GM18511 (cell line): ENCODE measurements around the gene HS3ST2.
"Not testable (repeated sequence)": the region's sequence is repeated elsewhere in the genome, so short reads cannot be mapped to it uniquely, and the experiment has no call there.

Source experiments
- ATAC-seq: cut with Tn5 transposase; IDR thresholded peaks from one replicate; pipeline ENCODE4 v1.9.1; 2021; ENCODE audit warnings: mild to moderate bottlenecking, moderate library complexity; ENCODE audit not compliant: unreplicated experiment

The HS3ST2 gene

DNA sequence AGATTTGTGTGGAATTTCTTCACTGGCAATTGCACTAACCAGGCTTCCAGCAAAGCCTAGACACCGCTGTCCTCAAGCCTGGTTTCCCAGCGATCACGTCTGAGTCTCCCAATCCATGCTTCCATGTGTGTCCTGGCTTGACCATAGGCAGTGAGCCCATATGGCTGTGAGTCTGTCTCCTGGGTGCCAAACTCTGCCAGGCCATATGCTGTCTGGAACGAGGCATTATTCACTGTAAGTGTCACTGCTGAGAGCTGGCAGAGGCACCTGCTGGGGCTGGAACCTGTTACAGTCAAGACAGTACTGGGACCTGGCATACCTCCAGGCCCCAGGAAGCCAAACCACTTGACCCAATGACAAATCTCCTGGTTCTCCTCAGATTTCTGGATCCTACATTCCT, 60.4 kb downstream of the HS3ST2 start:
- ATAC-seq: no peak

DNA sequence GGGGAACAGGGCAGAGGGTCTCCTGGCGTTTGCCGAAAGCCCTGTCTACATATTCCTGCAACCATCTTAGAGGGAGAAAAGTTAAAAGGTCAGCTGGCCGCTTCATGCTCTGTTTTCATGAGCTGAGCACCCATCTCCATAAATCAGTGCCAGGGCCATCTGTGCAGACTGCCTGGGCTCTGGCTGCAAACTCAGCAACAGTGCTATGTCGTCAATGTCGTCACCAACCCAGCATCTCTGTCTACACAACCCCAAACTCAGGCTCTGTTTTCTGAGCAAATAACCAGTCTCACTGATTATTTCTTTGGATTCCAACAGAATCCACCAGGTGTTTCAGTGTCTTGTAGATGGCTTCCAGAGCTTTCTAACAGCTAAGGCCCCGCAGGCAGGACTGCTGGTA, 65.0 kb downstream of the HS3ST2 start:
- no peak for ATAC-seq

DNA sequence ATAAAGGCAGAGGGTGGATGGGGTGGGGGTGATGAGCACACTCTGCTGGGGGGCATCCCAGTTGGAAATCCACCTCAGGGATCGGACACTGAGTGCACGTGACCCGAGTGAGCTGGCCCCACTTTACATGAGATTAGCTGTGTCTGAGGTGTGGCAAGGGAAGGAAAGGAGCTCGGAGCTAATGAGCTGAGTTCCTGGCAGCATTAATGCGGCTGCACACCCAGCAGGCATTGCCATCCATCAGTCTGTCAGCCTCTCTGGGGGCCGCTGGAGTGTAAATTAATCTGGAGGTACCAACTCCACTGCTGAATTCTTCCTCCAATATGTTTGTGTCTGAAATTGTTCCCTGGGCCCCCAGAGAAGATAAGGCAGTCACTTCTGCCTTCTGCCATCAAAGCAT, 65.5 kb downstream of the HS3ST2 start:
- no peak for ATAC-seq

DNA sequence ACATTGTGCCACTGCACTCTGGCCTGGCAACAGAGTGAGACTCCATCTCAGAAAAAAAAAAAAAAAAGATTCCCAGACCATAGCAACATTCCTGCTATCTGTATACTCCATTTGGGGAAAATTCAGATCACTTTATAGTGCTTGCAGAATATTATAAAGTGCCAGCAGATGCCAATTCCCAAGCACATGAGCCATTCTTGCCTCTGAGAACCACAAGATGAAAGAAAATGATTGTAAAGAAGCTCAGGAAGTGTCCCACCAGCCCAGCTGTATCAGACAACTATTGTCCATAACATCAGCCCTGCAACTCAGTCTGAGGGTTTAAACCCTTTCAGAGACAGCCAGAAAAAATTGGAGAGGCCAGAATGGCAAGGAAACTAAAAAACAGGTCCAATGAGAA, 69.0 kb downstream of the HS3ST2 start:
- no peak for ATAC-seq

DNA sequence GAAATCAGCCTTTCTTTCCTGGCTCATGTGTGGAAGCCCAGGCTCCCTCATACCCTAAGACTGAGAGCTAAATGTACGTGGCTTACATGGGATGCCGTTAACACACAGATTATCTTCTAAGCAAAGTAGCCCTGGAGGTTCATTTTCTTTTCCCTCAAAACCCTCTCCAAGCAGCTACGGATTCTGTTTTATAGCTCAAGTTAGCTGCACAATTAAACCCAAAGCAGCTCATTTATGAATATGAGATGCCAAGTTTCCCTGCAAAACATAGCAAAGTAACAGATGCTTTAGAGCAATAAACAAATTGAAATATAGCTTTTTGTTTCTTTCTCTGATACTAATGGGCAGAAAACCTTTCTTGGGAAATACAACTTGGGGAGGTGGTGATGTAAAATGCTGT, 72.0 kb downstream of the HS3ST2 start:
- ATAC-seq: no peak

DNA sequence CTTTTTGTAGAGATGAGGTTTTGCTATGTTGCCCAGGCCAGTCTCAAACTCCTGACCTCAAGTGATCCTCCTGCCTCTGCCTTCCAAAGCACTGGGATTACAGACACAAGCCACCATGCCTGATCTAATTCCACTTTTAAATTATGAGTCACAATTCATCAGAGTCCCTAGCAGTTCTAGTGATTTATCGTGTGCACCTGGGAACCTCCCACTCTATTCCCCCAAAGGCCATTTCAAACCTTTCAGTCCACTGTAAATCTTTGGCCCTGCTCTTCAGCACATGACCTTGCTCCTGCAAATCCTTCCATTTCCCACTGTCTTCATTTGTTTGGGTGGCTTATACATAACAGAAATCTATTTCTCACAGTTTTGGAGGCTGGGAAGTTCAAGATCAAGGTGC, 73.0 kb downstream of the HS3ST2 start:
- ATAC-seq: no peak

DNA sequence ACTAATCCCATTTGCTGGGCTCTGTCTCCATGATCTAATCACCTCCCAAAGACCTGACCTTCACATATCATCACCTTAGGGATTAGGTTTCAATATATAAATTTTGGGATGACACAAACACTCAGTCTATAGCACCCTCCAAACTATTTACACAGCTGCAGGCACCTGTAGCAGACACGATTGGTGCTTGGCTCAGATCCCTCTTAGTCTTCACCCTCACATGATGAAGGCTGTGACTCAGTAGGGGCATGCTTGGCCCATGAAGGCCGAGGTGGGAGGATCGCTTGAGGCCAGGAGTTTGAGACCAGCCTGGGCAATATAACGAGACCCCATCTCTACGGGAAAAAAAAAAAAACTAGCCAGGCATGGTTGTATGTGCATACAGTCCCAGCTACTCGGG, 73.5 kb downstream of the HS3ST2 start:
- no peak for ATAC-seq

DNA sequence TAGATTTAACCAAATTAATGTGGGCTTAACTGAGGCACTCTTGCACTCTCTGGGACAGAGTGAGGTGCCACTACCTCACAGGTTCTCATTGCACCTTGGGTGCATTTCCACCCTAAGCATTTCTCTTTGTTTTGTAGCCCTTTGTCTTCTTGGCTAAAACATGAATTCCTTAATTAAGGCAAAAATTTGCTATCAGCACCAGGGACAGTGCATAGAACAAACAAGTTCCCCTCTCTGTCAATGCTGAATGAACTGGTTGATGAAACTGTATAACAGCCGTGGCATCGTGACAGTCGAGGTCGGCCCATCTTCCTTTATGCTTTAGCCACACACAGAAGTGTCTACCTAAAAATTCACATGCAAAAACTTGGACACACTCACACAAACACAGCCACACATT, 74.8 kb downstream of the HS3ST2 start:
- ATAC-seq: no peak

DNA sequence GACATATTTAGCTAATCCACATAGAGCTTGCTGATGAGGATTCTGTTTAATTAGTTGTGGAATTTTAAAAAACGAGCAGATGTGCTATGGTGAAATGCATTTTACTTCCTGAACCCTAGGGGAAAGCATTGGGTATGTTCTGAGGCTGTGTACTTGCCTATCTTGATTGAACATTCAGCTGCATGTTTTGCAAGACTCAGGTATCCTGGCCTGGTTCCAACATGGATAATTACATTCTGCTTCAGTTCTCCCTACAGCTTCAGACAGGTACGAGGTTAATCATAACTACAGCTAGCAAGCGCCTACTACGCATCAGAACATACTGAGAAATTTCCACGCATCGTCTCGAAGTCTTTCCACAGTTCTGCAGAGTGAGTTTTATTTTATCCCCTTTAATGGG, 77.0 kb downstream of the HS3ST2 start:
- ATAC-seq: no peak

DNA sequence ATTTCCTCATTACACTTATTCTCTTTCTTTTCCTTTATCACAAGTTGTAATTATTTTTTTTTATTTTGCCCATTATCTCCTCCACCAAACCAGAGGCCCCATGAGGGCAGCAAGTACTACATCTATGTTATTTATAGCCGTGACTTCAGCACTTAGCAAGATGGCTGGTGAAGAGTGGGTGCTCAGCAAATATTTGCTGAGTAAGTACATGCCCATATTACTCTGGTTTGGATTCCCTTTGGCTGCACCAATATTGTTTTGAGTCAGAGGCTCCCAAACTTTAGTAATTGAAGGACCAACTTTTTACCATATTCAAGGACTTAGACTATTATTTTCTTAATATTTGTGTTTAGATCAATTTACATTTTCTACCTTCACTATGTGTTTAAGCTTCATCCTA, 83.2 kb downstream of the HS3ST2 start:
- ATAC-seq: no peak

DNA sequence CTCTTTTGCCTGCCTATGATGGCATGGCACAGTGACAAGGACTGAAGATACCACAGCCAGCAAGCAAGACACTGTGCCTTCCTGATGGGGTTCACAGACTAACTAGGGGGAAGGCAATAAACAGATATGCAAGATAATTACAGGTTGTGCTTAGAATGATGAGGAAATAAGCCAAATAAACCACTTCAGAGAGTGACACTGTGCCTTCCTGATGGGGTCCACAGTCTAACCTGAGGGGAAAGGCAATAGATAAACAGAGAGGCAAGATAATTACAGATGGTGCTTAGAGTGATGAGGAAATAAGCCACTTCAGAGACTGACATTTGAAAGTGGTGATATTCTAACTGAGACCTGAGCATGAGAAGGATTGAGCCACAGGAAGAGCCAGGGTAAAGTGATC, 84.2 kb downstream of the HS3ST2 start:
- no peak for ATAC-seq

DNA sequence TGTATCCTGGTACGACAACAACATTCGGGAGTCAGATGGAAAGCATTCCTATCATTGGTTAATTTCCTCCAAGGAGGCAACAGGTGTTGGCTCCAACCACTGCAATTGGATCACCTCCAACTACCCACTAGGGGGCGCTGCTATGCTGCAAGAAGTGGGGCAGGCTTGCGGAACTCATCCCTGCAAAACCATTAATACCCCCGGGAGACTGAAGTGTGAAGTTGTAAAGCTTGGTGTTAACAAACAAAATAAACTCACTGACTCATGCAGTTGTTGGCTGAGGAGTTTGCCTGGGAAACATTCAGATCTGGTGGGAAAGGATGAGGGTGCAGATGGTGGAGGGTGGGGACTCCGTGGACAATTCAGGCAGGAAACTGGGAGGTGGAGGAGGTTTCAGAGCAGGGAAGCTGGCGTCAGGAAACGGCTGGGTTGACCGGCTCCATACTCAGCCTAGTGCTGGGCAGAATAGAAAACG, 84.9 kb downstream of the HS3ST2 start:
- ATAC-seq: no peak

DNA sequence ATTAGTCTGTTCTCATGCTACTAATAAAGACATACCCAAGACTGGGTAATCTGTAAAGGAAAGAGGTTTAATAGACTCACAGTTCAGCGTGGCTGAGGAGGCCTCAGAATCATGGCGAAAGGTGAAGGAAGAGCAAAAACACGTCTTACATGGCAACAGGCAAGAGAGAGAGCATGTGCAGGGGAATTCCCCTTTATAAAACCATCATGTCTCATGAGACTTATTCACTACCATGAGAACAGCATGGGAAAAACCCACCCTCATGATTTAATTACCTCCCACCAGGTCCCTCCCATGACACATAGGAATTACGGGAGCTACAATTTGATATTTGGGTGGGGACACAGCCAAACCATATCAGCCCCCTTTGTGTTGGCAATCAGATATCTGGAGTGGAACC, 85.6 kb downstream of the HS3ST2 start:
- ATAC-seq: not testable (repeated sequence)

DNA sequence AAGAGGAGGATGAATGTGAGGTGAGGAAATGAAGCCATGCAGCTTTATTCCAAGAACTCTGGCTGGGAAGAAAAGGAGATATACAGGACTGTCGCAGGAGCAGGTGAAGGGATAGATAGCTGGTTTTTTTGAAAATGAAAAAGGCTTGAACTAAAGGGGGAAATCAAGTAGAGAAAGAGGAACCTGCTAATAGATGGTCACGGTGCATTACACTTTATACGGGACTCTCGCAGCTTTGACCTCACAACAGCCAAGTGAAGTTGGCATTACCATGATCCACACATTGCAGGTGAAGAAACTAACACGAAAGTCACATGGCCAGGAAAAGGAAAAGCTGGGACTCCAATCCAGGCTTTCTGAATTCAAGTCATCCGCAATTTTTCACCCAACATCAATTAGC, 86.9 kb downstream of the HS3ST2 start:
- no peak for ATAC-seq

DNA sequence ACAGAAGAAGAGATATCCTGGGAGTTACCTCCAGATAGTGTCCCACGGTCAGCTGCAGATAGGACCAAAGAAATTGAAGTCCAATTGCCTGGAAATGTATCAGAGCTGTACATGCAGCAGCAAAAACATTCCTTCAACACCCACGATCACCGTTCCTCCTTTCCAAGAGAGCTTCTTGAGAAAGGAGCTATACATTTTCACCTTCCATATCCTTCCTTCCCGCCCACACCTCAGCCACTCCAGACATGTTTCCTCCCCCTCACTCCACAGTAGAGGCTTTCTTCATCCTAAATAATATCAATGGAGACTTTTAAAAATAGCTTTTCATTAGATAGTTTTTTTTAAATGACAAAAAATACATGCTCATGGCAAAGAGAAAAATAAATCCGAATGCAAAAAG, 87.6 kb downstream of the HS3ST2 start:
- ATAC-seq: no peak

DNA sequence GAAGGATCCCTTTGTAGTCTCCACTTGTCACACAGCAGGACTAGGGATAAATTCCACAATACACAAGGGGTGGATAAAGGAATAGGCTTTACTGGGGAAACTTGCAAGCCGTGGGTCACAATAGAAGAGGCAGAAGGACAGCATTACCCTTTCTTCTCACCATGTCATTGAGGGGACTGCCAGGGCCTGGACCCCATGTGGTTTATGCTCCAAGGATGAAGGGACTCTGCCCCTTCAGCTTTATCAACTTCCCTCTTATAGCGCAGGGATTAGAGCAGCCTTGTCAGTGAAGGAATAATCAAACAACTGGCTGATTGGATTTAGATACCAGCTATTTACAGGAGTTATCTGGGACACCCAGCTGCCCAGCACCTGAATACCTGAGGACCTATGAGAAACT, 89.8 kb downstream of the HS3ST2 start:
- no peak for ATAC-seq

DNA sequence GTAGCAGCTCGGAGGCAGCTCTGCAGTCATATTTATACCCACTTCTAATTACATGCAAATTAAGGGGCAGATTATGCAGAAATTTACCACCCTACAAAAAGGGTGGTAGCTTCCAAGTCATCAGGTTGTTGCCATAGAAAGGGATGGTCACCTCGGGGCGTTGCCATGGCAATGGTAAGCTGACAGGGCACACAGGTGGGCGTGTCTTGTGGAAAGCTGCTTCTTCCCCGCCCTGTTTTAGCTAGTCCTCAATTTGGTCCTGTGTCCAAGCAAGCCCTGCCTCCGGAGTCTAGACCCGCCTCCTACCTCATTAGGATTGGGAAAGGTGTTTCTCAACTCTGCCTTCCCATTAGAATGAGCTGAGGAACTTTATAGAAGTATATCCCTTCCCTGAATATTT, 98.7 kb downstream of the HS3ST2 start:
- ATAC-seq: no peak

DNA sequence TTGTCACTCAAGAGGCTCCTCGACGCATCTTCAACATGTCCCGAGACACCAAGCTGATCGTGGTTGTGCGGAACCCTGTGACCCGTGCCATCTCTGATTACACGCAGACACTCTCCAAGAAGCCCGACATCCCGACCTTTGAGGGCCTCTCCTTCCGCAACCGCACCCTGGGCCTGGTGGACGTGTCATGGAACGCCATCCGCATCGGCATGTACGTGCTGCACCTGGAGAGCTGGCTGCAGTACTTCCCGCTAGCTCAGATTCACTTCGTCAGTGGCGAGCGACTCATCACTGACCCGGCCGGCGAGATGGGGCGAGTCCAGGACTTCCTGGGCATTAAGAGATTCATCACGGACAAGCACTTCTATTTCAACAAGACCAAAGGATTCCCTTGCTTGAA, 101.0 kb downstream of the HS3ST2 start:
- ATAC-seq: no peak

DNA sequence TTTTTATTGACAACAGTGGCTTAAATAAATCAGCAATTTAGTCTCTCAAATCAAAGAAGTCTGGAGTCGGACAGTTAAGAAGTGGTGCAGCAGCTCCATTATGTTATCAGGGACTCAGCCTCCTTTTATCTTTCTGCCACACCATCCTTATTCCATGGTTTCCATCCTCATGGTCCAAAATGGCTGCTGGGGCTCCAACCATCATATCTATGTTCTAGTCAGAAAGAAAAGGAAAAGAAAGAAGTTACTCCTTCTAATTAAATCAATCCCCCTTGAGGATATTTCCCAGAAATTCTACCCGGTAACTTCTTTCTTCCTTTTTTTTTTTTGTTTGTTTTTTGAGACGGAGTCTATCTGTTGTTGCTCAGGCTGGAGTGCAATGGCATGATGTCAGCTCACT, 109.5 kb downstream of the HS3ST2 start:
- no peak for ATAC-seq

DNA sequence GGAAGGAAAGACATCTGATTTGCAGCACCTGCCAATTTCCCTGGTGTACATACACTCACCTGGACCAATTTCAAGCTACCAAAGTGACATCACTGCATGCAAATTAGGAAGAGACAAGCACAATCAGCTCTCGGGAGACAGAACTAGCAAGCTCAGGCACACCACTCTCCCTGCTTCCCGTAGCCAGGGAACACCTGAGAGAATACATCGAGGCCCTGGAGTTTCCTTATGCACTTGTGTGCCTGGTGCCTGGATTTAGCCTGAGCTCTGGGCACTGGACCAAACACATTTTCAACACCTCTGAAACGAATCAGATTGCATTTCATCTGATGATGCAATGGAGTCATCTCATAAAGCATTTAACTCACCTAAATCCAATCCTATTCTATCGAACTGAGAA, 110.5 kb downstream of the HS3ST2 start:
- ATAC-seq: no peak

DNA sequence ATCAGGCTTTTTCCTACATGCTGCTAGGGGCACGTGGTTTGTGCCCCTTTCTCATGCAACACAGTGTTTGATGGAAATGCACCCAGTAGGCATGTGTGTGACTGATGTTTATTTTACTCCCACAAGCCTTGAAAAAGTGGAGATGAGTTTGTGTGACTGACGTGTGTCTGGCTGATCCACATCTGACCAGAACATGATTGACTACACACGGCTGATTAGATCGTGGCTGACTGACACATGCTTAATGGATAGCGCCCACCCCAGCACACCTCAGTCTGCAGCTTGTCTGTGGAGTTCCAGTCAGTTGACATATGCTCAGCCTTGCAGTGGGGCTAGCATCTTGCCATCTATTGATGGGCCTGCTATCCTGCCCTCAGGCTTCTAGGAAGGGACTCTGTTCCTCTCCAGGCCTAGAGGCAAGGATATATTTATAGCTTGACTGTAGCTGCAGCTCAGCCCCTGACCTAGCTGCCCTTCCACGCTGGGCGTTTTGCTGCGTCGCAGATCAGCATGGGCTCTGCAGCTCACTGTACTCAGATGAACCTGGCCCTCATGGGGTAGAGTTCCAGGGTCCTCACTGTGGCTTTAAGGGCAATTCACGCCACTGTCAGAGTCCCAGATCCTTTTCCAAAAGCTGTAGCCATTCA, 112.3 kb downstream of the HS3ST2 start:
- no peak for ATAC-seq

DNA sequence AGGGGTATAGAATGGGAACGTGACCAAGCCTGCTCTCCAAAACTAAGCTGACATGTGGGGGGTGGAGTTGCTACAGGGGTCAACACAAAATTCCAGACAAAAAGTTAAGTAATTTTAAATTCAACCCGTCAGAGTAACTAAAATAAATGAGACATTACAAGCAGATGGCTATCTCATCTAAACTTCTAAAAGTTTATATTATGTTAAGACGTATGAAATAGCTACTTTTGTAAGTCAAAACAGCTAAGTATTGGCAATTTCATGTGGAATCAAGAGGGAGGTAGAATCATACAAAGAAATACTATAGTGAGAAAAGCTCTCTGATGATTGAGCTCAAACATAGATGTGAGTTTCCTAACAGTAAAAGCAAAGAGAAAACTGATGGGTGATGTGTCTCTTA, 113.3 kb downstream of the HS3ST2 start:
- no peak for ATAC-seq

DNA sequence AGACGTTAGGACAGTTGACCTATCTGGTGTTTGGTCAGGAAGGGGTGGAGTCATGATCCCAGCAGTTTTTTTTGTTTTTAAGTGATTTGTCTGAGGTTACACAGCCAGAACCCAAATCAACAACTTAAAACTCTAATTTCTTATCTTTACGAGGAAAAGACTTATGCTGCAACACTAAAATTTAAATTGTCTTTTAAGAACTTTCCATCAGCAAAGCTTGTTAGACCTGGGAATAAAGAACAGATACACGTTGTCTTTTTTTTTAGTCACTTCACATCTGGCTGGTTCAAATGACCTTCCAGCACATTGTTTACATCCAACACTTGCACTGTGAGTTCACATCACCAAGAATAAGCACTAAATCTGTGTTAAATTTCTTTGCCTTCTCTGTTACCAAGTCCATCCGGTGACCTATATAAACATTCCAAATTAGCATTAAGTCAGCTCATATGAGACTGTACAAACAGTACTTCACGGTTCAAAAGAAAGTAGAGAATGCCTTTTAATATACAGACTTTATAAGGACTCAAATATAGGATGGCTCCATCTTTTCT, 115.0 kb downstream of the HS3ST2 start:
- no peak for ATAC-seq
